SHP77 (cell line): ENCODE results near the gene SLC1A6.
"Not testable (repeated sequence)": the region's sequence is repeated elsewhere in the genome, so short reads cannot be mapped to it uniquely, and the experiment has no call there.

Experiments used
- DNase-seq, 2 experiments: peaks; one replicate each; lab custom pipeline; 2025; lab: John Stamatoyannopoulos, UW

The SLC1A6 gene

GRCh38 chr19:14979476-14980255 is at the start of gene SLC1A6:
SLC1A6 (minus strand) TSS chr19:14979864; CDS start chr19:14972910, 6,954 bp downstream.
- DNase-seq: no peak

- no peak for DNase-seq
These were observed 48.8 kb upstream of the SLC1A6 start for GRCh38 chr19:15028490-15028889.

- DNase-seq: peak in 1 of 2 experiments; percentile 6
These were observed 45.6 kb upstream of the SLC1A6 start for GRCh38 chr19:15025217-15025616.

- DNase-seq: no peak
These were observed 43.1 kb upstream of the SLC1A6 start for GRCh38 chr19:15022752-15023151.

- DNase-seq: no peak
These were observed 41.8 kb upstream of the SLC1A6 start for GRCh38 chr19:15021286-15022007.

- not testable (repeated sequence) for DNase-seq
These were observed 39.2 kb upstream of the SLC1A6 start for GRCh38 chr19:15018836-15019235.

GRCh38 chr19:15015946-15016542 is 36.4 kb upstream of the SLC1A6 start:
- no peak for DNase-seq

- DNase-seq: no peak
These were observed 34.9 kb upstream of the SLC1A6 start for GRCh38 chr19:15014579-15014978.

- DNase-seq: no peak
These were observed 31.0 kb upstream of the SLC1A6 start for GRCh38 chr19:15010501-15011300.

GRCh38 chr19:15008308-15008707 is 28.6 kb upstream of the SLC1A6 start:
- no peak for DNase-seq

- DNase-seq: no peak
These were observed 18.3 kb upstream of the SLC1A6 start for GRCh38 chr19:14997981-14998380.

- DNase-seq: no peak
These were observed 13.1 kb upstream of the SLC1A6 start for GRCh38 chr19:14992780-14993179.

- no peak for DNase-seq
These were observed 5.5 kb upstream of the SLC1A6 start for GRCh38 chr19:14985133-14985532.

GRCh38 chr19:14978161-14978776 is 1.4 kb downstream of the SLC1A6 start:
- DNase-seq: no peak

- DNase-seq: no peak
These were observed 2.5 kb downstream of the SLC1A6 start for GRCh38 chr19:14977128-14977527.

- no peak for DNase-seq
These were observed 5.2 kb downstream of the SLC1A6 start for GRCh38 chr19:14974488-14974887.

GRCh38 chr19:14972676-14973075 is 7.0 kb downstream of the SLC1A6 start:
- no peak for DNase-seq

GRCh38 chr19:14971474-14971873 is 8.2 kb downstream of the SLC1A6 start:
- no peak for DNase-seq

GRCh38 chr19:14968247-14968646 is 11.4 kb downstream of the SLC1A6 start:
- DNase-seq: no peak

GRCh38 chr19:14961956-14962685 is 17.5 kb downstream of the SLC1A6 start:
- no peak for DNase-seq

- DNase-seq: no peak
These were observed 20.4 kb downstream of the SLC1A6 start for GRCh38 chr19:14959263-14959662.
